ENCODE data around the gene USP17L24.
"Not testable (repeated sequence)": the region's sequence is repeated elsewhere in the genome, so short reads cannot be mapped to it uniquely, and the experiment has no call there.

USP17L24 gene

GRCh38 chr4:9324865-9325264 lies at the start of gene USP17L24:
USP17L24 (plus strand) TSS chr4:9325165; CDS start chr4:9325165, 0 bp downstream.
- not testable (repeated sequence) for DNase-seq (ENCODE audit: low read depth)

DNA sequence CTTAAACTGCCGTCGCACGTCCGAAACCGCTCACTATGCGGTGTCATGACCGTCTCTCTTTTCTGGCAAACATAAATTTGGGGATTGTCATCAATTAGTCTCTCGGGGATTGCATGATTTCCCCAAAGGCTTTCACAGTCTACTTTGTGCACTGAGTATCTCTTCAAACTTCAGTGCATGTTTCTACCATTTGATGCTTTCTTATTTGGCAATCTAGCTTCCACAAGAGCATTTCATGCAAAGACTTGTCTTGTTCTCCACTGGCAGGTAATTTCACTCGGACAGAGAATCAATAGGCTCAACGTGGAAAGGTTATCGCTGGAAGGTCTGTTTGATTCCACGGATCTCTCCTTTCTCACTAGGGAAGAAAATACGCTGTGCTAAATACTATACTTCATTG lies 774 bp upstream of the USP17L24 start:
- DNase-seq (ENCODE audit: low read depth) = not testable (repeated sequence)

DNA sequence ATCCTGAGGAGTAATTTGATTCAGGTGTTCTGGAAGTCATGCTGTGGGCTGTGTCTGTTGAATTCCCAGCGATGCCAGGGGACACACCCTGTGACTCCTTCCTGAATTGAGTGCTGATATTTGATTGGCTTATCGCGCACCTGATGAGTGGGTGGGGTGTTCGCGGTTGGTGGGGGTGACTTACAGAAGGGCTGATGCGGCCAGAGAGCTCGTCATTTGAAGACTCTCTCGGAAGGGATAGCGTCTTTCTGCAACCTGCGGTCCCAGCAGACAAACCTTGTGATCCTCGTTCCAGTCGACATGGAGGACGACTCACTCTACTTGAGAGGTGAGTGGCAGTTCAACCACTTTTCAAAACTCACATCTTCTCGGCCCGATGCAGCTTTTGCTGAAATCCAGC lies 4.6 kb downstream of the USP17L24 start, which contains the start of gene USP17L25:
USP17L25 (plus strand) TSS at position 301 of the 400 bp plus-strand sequence; CDS start at position 301, 0 bp downstream.
- DNase-seq (ENCODE audit: low read depth) = not testable (repeated sequence)

- DNase-seq (ENCODE audit: low read depth) = not testable (repeated sequence)
These were observed 9.4 kb downstream of the USP17L24 start, which contains the start of gene USP17L26 for GRCh38 chr4:9334358-9334757. USP17L26 (plus strand) TSS chr4:9334658; CDS start chr4:9334658, 0 bp downstream.

- not testable (repeated sequence) for DNase-seq (ENCODE audit: low read depth)
These were observed 14.1 kb downstream of the USP17L24 start, which contains the start of gene USP17L5 for GRCh38 chr4:9339103-9339502. USP17L5 (plus strand) TSS chr4:9339403; CDS start chr4:9339403, 0 bp downstream.

DNA sequence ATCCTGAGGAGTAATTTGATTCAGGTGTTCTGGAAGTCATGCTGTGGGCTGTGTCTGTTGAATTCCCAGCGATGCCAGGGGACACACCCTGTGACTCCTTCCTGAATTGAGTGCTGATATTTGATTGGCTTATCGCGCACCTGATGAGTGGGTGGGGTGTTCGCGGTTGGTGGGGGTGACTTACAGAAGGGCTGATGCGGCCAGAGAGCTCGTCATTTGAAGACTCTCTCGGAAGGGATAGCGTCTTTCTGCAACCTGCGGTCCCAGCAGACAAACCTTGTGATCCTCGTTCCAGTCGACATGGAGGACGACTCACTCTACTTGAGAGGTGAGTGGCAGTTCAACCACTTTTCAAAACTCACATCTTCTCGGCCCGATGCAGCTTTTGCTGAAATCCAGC lies 18.9 kb downstream of the USP17L24 start, which contains the start of gene USP17L27:
USP17L27 (plus strand) TSS at position 301 of the 400 bp plus-strand sequence; CDS start at position 301, 0 bp downstream.
- not testable (repeated sequence) for DNase-seq (ENCODE audit: low read depth)

DNA sequence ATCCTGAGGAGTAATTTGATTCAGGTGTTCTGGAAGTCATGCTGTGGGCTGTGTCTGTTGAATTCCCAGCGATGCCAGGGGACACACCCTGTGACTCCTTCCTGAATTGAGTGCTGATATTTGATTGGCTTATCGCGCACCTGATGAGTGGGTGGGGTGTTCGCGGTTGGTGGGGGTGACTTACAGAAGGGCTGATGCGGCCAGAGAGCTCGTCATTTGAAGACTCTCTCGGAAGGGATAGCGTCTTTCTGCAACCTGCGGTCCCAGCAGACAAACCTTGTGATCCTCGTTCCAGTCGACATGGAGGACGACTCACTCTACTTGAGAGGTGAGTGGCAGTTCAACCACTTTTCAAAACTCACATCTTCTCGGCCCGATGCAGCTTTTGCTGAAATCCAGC lies 23.6 kb downstream of the USP17L24 start, which contains the start of gene USP17L28:
USP17L28 (plus strand) TSS at position 301 of the 400 bp plus-strand sequence; CDS start at position 301, 0 bp downstream.
- DNase-seq (ENCODE audit: low read depth) = not testable (repeated sequence)

DNA sequence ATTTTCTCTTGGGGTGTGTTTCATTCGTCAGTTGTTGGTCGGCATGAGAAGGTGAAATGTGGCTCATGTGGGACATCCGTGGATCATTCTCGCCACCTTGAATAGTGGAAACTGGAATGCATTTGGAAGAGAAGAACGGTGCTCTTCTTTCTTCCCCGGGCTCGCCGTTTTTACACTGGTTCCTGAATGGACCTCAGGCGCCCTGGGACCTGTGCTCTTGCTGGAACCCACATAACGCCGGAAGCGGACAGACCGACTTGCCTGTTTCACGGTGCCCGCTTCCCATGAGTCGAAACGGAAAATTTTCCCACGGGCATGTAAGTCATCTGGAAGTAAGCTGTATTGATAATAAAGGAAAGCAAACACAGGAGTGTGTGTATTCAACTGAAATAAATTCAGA lies 25.9 kb downstream of the USP17L24 start:
- not testable (repeated sequence) for DNase-seq (ENCODE audit: low read depth)

GRCh38 chr4:9353338-9353737 lies 28.4 kb downstream of the USP17L24 start, which contains the start of gene USP17L29:
USP17L29 (plus strand) TSS chr4:9353638; CDS start chr4:9353638, 0 bp downstream.
- not testable (repeated sequence) for DNase-seq (ENCODE audit: low read depth)

- not testable (repeated sequence) for DNase-seq (ENCODE audit: low read depth)
These were observed 37.9 kb downstream of the USP17L24 start, which contains the start of gene USP17L30 for GRCh38 chr4:9362829-9363228. USP17L30 (plus strand) TSS chr4:9363129; CDS start chr4:9363129, 0 bp downstream.
